GM19351 (cell line): ENCODE measurements around the gene CDHR5.

Experiments
- ATAC-seq: cut with Tn5 transposase; IDR thresholded peaks from one replicate; pipeline ENCODE4 v1.9.1; 2021; ENCODE audit warnings: mild to moderate bottlenecking, moderate library complexity; ENCODE audit not compliant: unreplicated experiment

The CDHR5 gene

DNA sequence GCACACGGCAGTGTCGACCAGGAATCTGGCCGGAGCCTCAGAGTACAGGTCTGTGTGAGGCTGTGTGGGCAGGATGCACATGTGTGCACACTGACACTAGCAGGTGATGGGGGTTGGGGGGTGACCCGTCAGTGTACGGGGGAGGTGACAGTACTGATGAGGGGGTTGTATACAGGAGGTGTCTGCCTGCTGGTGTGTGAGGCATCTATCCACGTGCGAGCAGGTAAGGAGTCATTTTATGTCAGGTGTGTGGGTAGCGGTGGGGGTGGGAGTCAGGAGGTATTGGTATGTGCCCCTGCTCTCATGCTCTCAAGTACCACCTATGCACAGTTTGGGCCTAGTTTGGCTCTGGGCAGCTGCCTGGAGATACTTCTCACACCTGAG is 53.0 kb downstream of the CDHR5 start:
- no peak for ATAC-seq

DNA sequence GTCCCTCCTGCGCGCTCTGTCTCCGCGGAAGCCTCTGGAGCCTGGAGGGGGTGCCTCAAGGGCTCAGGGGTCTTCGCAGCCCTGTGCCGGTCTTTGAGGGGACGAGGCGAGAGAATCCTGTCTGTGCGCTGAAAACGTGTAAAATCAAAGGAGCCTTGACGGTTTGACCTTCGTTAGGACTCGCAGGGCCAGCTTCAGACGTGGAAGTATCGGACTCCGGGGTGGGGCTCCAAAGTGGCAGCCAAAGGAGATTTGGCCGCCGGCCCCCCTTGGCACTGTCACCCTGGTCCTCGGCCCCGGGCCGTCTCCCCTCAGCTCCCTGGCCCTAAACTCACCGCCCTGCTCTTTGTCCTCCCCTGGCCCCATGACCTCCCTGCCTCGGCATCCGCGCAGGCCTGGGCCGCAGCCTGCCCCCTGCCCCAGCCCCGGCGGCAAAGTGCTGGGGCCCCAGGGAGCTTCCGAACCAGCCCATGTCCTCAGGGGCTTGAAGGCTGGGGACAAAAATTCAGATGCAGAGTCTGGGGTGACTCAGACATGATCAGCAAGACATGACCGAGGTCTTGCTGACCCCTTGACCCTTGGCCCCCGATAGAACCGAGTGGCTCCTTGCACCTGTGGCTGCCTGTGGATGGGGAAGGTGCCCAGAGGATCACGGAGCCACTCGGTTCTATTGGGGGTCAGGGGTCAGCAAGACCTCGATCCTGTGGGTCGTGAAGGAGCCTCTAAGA is 55.4 kb downstream of the CDHR5 start:
- no peak for ATAC-seq

DNA sequence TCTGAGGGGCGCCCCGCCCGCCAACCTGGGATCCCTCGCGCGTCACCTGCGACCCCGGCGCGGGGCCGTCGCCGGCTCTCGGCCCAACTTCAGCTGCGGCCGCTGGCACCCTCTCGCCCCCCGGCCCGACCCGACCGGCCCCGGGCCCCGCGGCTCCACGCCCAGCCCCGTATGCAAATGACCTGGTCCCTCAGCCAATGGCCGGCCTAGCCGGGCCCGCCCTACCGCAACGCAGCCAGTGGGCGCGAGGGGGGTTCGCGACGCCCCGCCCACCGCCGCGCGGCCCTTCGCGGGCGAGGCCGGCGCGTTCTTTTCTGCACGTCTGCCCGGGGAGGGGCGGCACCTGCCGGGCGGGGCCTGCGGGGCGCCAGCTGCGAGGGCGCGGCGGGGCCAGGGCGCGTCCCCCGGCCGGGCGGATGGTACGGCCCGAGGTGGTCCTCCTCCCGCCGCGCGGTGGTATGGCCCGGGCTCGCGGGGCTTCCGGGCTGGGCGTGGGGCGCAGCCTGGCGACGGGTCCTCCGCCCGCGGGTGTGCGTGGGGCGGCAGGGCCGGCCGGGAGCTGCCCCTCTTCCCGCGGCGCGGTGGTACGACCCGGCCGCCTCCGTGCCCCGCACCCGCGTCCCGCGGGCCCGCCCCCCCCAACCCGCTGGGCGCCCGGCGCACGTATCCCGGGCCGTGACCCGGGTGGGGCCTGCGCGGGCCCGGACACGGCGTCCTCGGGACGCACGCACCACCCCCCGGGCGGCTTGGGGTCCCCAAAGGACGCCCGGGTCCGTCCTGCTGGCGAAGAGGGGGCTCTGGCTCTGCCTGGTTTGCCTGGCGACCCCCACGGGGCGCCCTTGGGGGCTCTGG is 56.2 kb downstream of the CDHR5 start:
- peak; percentile 90 for ATAC-seq

DNA sequence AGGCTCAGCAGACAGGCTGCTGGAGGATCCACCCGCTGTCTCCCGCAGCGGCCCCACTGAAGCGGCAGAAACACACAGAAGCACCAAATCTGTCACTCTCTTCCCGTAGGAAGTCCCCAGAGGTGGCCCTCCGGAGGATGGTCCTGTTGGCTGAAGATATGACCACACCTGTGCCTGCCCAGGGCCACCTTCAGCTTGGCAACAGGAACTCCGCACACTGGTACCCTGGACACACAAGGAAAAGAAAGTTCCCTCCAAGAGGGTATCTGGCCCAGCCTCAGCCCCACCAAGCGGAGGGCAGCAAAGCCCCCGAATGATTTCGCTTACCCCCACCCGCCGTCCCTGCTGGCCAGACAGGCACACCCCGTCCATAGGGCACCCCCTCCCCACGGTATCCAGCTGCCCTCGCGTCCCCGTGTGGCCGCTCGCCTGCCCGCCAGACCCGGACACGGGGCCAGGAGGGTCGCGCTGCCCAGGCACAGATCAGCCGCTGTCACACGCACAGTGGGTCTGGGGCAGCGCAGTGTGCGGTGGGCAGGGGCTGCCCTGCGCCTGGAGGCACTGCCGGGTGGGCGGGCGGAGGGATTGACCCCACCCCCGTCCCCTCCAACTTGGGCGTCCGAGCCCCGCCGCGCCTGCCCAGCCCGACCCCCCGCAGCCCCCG is 57.0 kb downstream of the CDHR5 start:
- ATAC-seq = peak; percentile 15

- no peak for ATAC-seq
Observed at GRCh38 chr11:567011-567628, 57.6 kb downstream of the CDHR5 start.
